Panc1 (cell line): ENCODE measurements around the gene CLEC20A.

ENCODE experiments used
- POLR2AphosphoS5 ChIP-seq: IDR thresholded peaks from 2 replicates; pipeline ENCODE4 v1.6.1; 2012; ENCODE audit warnings: mild to moderate bottlenecking, low read depth, low read length, moderate library complexity
- SIN3A ChIP-seq: IDR thresholded peaks from 2 replicates; pipeline ENCODE4 v1.6.1; 2012; ENCODE audit warnings: low read depth, mild to moderate bottlenecking, low read length, moderate library complexity, borderline replicate concordance; ENCODE audit not compliant: insufficient read depth
- TF ChIP-seq, protein P1 (sequence below): fragments of 450-650 bp; IDR thresholded peaks from 2 replicates; pipeline ENCODE4 v1.5.1; 2017; ENCODE audit warnings: mild to moderate bottlenecking
- TF ChIP-seq, protein P2 (sequence below), 2 experiments: IDR thresholded peaks; 2 replicates each; pipeline ENCODE4 v1.6.1; 2011 to 2012; ENCODE audit warnings: low read depth in 2 of 2, control low read depth in 1 of 2, low read length in 1 of 2, mild to moderate bottlenecking in 1 of 2, moderate library complexity in 1 of 2; ENCODE audit not compliant: insufficient read depth in 1 of 2

DNA sequence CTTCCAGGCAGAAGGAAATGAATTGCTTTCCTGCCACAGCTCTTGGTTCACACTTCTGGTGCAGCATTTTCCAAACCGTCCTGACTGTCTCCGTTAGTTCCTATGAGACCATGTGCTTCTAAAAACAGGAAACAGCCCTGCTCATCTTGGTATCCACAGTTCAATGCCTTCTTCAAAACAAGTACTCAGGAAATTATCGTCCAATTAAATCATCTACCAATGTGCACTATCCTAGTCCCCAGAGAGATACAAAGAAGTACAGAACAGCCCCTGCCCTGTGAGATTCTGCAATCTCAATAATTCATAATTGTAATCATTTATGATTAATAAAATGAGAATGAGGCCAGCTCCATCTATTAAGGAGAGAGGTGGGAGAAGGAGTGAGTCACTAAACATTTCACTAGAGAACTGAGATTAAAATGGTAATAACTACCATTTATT is 11.2 kb downstream of the CLEC20A start:
- no peak for TF ChIP-seq SIN3A
- TF ChIP-seq, protein P1, sequence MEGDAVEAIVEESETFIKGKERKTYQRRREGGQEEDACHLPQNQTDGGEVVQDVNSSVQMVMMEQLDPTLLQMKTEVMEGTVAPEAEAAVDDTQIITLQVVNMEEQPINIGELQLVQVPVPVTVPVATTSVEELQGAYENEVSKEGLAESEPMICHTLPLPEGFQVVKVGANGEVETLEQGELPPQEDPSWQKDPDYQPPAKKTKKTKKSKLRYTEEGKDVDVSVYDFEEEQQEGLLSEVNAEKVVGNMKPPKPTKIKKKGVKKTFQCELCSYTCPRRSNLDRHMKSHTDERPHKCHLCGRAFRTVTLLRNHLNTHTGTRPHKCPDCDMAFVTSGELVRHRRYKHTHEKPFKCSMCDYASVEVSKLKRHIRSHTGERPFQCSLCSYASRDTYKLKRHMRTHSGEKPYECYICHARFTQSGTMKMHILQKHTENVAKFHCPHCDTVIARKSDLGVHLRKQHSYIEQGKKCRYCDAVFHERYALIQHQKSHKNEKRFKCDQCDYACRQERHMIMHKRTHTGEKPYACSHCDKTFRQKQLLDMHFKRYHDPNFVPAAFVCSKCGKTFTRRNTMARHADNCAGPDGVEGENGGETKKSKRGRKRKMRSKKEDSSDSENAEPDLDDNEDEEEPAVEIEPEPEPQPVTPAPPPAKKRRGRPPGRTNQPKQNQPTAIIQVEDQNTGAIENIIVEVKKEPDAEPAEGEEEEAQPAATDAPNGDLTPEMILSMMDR: no peak
- TF ChIP-seq, protein P2, sequence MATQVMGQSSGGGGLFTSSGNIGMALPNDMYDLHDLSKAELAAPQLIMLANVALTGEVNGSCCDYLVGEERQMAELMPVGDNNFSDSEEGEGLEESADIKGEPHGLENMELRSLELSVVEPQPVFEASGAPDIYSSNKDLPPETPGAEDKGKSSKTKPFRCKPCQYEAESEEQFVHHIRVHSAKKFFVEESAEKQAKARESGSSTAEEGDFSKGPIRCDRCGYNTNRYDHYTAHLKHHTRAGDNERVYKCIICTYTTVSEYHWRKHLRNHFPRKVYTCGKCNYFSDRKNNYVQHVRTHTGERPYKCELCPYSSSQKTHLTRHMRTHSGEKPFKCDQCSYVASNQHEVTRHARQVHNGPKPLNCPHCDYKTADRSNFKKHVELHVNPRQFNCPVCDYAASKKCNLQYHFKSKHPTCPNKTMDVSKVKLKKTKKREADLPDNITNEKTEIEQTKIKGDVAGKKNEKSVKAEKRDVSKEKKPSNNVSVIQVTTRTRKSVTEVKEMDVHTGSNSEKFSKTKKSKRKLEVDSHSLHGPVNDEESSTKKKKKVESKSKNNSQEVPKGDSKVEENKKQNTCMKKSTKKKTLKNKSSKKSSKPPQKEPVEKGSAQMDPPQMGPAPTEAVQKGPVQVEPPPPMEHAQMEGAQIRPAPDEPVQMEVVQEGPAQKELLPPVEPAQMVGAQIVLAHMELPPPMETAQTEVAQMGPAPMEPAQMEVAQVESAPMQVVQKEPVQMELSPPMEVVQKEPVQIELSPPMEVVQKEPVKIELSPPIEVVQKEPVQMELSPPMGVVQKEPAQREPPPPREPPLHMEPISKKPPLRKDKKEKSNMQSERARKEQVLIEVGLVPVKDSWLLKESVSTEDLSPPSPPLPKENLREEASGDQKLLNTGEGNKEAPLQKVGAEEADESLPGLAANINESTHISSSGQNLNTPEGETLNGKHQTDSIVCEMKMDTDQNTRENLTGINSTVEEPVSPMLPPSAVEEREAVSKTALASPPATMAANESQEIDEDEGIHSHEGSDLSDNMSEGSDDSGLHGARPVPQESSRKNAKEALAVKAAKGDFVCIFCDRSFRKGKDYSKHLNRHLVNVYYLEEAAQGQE (IDR thresholded peaks at IDR 0.05; ENCODE audit: insufficient read depth in 1 of 2, low read depth in 2 of 2, low read length in 1 of 2): no peak
- no peak for TF ChIP-seq POLR2AphosphoS5
